C1 segment of cervical spinal cord (tissue), 14 donors: Measurements from ENCODE around the gene FGB.

Source experiments
- DNase-seq, 14 donors: peaks; one replicate each; lab custom pipeline; 2025; lab: John Stamatoyannopoulos, UW

Gene FGB

DNA sequence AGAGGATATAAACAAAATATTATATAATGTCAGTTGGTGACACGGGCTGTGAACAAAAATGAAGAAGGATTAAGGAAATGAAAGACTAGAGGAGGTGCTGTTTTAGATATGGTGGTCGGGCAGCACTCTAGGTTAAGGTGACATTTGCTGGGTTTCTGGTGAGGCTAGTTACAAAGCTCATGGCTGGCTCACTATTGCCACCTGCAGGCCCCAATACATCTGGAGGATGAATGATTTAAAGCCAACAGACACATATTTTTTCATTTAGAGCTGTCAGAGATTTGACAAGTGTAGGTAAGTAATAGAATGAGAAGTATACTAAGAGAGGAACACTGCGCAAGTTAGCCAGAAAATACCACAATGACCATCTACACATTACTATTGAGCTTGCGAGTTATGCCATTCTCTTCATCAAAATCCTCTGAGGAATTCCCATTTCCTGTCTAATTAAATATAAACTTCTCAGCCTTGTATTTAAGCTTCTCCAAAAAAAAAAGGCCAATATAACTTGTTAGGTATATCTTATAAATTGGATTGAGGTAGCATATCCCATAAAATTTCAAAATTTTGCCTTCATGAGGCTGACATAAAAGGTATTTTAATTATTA lies 56.0 kb downstream of the FGB start:
- peak in 7 of 14 donors; percentile 2 to 40 (median 15) for DNase-seq

DNA sequence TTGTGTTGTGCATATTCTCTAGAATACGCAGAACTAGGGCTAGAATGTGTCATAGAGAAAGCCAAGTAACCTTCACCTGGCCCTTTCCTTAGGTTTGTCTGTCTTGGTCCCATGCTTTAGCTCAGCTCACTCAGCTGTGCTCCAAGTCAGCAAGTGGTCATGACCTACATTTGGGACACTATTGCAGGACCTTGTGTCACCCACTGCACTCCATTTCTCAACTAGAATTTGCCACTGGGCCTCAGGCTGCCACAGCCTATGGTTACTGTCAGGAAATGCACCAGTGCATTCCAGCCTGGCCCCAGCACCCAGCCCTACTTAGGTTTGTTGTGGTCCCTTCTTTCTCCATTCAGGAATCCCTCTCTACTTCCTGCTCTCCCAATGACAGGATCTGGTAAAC lies 57.3 kb downstream of the FGB start:
- DNase-seq, result no peak
